ENCODE data around the gene TK1. TPM values are rescaled to one million over a fixed set of nuclear protein-coding genes. Genes with fewer than 3 reads are reported as not detected.

The TK1 gene
- polyA plus RNA-seq, 1 of the 3 experiments (the other 2 are of a cell fraction), result 112 TPM

DNA sequence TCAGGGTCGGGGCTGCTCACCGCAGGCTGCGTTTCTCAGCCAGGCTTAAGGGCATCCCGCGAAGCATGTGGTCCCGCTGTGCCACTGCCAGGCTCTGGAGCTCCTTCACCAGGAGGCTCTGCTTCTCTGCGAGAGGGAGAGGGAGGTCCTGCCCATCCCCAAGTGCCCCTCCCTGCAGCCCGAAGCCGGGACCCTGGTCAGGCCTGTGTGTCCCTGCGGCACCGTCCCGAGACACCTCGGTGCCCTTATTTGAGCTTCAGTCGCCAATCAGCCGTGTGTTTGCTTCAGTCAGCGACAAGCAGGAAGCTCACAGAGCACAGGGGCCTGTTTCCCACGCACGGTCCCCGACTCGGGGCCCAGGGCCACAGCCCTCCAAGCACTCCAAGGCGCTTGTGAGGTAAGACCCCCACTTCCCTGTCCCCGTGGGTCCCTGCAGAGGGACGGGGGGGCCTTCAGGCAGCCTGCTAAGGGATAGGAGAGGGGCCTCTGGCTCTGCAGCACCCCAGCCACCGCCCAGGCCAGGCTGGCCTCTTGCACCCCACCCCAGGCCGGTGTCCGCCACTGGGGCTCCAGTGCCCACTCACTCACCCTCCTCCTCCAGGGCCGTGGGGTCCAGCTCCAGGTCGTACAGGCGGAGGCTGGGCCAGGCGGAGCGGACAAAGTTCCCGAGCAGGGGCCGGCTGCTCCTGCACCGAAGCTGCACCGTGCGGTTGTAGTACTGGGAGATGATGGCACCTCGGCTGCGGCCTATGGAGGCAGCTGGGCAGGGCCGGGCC, 61.5 kb downstream of the TK1 start (continued):
- no peak for TF ChIP-seq FOSL2 (IDR thresholded peaks at IDR 0.05; ENCODE audit: borderline replicate concordance, low read depth)
- TF ChIP-seq REST (IDR thresholded peaks at IDR 0.05; ENCODE audit: low read depth, low read length), result no peak
- no peak for TF ChIP-seq RCOR1 (IDR thresholded peaks at IDR 0.05; ENCODE audit: low read length)
- no peak for TF ChIP-seq GATA2 (CRISPR knock-in tag; IDR thresholded peaks at IDR 0.05)
- TF ChIP-seq MEF2A (IDR thresholded peaks at IDR 0.05; ENCODE audit: borderline replicate concordance, low read depth), result no peak

GRCh38 chr17:78124836-78125137, 62.1 kb downstream of the TK1 start:
- WGBS (ENCODE audit: low lambda C conversion rate), result no CpG with 5 or more reads among the region's 12 CpGs
- H3K27me3 ChIP-seq (ENCODE audit: insufficient read depth), result no peaks in the 10 kb centered on the region
- H4K20me1 ChIP-seq (ENCODE audit: insufficient read depth), result no peaks in the 10 kb centered on the region
- ChIA-PET CTCF (interaction anchor here (1.5 to 8.0 kb wide), 6 partner anchors 10 to 126 kb away, joined by 6 to 100 read pairs (median 12); no protein-coding TSS in a partner anchor), POLR2A (interaction anchor here (0.5 kb wide), 1 partner anchor 53 kb away, joined by 3 read pairs; no protein-coding TSS in a partner anchor)
- H3K4me1 ChIP-seq (ENCODE audit: control insufficient read depth in 1 of 2, insufficient read depth in 2 of 2, low read depth in 1 of 2, low read length in 1 of 2), result peaks cover 4 to 39% of the 10 kb centered on the region in 2 experiments; a peak in 1 of 4 replicates
- no peaks in the 10 kb centered on the region for H3F3A ChIP-seq (replicated peaks; ENCODE audit: insufficient read depth)
- no peaks in the 10 kb centered on the region for H3K36me3 ChIP-seq (replicated peaks in 1 of 2; ENCODE audit: control insufficient read depth in 1 of 2, insufficient read depth in 2 of 2, low read length in 1 of 2)
- H3K27ac ChIP-seq (ENCODE audit: low read depth in 2 of 2, low read length in 1 of 2), result no peak overlapping the region
- no peak overlapping the region for H3K9ac ChIP-seq
- DNase-seq, result no peak
- no peak overlapping the region for H2AFZ ChIP-seq (ENCODE audit: low read depth)
- no peaks in the 10 kb centered on the region for H3K9me3 ChIP-seq
- no peak overlapping the region for H3K4me3 ChIP-seq (ENCODE audit: low read depth in 2 of 2, low read length in 1 of 2)
- no peaks in the 10 kb centered on the region for H3K9me2 ChIP-seq
- H3K79me2 ChIP-seq (ENCODE audit: insufficient read depth), result no peaks in the 10 kb centered on the region
- H3K4me2 ChIP-seq, result no peak overlapping the region
- TF ChIP-seq NFIC (IDR thresholded peaks at IDR 0.05; ENCODE audit: borderline replicate concordance) (no peak), SMC3 (IDR thresholded peaks at IDR 0.05; ENCODE audit: low read depth, low read length) (no peak), JUND (IDR thresholded peaks at IDR 0.05) (no peak), REST (IDR thresholded peaks at IDR 0.05; ENCODE audit: low read depth, low read length) (no peak), FOSL2 (IDR thresholded peaks at IDR 0.05; ENCODE audit: borderline replicate concordance, low read depth) (no peak), NRF1 (IDR thresholded peaks at IDR 0.05; ENCODE audit: low read depth, low read length) (no peak), GATA2 (CRISPR knock-in tag; IDR thresholded peaks at IDR 0.05) (no peak), EZH2phosphoT487 (IDR thresholded peaks at IDR 0.05; ENCODE audit: borderline replicate concordance, low read depth) (no peak), TEAD4 (IDR thresholded peaks at IDR 0.05; ENCODE audit: borderline replicate concordance, insufficient read depth) (no peak), TAF1 (IDR thresholded peaks at IDR 0.05; ENCODE audit: borderline replicate concordance, low read depth, low read length) (no peak), RCOR1 (IDR thresholded peaks at IDR 0.05; ENCODE audit: low read length) (no peak), MEF2A (IDR thresholded peaks at IDR 0.05; ENCODE audit: borderline replicate concordance, low read depth) (no peak)
- TF ChIP-seq, protein P1, sequence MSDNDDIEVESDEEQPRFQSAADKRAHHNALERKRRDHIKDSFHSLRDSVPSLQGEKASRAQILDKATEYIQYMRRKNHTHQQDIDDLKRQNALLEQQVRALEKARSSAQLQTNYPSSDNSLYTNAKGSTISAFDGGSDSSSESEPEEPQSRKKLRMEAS (IDR thresholded peaks at IDR 0.05; ENCODE audit: low read depth), result no peak
- TF ChIP-seq, protein P2, sequence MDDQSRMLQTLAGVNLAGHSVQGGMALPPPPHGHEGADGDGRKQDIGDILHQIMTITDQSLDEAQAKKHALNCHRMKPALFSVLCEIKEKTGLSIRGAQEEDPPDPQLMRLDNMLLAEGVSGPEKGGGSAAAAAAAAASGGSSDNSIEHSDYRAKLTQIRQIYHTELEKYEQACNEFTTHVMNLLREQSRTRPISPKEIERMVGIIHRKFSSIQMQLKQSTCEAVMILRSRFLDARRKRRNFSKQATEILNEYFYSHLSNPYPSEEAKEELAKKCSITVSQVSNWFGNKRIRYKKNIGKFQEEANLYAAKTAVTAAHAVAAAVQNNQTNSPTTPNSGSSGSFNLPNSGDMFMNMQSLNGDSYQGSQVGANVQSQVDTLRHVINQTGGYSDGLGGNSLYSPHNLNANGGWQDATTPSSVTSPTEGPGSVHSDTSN (IDR thresholded peaks at IDR 0.05), result no peak
- TF ChIP-seq, protein P3, sequence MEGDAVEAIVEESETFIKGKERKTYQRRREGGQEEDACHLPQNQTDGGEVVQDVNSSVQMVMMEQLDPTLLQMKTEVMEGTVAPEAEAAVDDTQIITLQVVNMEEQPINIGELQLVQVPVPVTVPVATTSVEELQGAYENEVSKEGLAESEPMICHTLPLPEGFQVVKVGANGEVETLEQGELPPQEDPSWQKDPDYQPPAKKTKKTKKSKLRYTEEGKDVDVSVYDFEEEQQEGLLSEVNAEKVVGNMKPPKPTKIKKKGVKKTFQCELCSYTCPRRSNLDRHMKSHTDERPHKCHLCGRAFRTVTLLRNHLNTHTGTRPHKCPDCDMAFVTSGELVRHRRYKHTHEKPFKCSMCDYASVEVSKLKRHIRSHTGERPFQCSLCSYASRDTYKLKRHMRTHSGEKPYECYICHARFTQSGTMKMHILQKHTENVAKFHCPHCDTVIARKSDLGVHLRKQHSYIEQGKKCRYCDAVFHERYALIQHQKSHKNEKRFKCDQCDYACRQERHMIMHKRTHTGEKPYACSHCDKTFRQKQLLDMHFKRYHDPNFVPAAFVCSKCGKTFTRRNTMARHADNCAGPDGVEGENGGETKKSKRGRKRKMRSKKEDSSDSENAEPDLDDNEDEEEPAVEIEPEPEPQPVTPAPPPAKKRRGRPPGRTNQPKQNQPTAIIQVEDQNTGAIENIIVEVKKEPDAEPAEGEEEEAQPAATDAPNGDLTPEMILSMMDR (IDR thresholded peaks at IDR 0.05), result no peak
- TF ChIP-seq, protein P4, sequence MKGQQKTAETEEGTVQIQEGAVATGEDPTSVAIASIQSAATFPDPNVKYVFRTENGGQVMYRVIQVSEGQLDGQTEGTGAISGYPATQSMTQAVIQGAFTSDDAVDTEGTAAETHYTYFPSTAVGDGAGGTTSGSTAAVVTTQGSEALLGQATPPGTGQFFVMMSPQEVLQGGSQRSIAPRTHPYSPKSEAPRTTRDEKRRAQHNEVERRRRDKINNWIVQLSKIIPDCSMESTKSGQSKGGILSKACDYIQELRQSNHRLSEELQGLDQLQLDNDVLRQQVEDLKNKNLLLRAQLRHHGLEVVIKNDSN (IDR thresholded peaks at IDR 0.05; ENCODE audit: borderline replicate concordance, low read depth), result no peak

Data from SK-N-SH (cell line).